ENCODE data around the gene RHBDF2.

Gene RHBDF2

GRCh38 chr17:76442341-76443338, 58.6 kb downstream of the RHBDF2 start:
- no peak for DNase-seq
- peaks cover 7% of the 10 kb centered on the region for H3K36me3 Mint-ChIP-seq (ENCODE audit: low read depth)

GRCh38 chr17:76441686-76442340, 59.4 kb downstream of the RHBDF2 start:
- peaks cover 7% of the 10 kb centered on the region for H3K36me3 Mint-ChIP-seq (ENCODE audit: low read depth)
- H3K27me3 Mint-ChIP-seq: no peaks in the 10 kb centered on the region
- H3K9me3 Mint-ChIP-seq: no peaks in the 10 kb centered on the region
- DNase-seq: no peak
- no peak overlapping the region for H3K4me3 Mint-ChIP-seq
- peaks cover 58% of the 10 kb centered on the region for H3K4me1 Mint-ChIP-seq (ENCODE audit: low read depth)
- no peak overlapping the region for H3K27ac Mint-ChIP-seq

More at GRCh38 chr17:76442341-76443338, 58.6 kb downstream of the RHBDF2 start:
- Mint-ChIP-seq H3K4me1 (ENCODE audit: low read depth) (peaks cover 66% of the 10 kb centered on the region), H3K27me3 (no peaks in the 10 kb centered on the region), H3K27ac (peak overlapping the region; percentile 81), H3K4me3 (no peak overlapping the region), H3K9me3 (no peaks in the 10 kb centered on the region)

- no peak overlapping the region for H3K4me3 Mint-ChIP-seq
- H3K9me3 Mint-ChIP-seq: no peaks in the 10 kb centered on the region
- H3K27ac Mint-ChIP-seq: no peak overlapping the region
- H3K4me1 Mint-ChIP-seq (ENCODE audit: low read depth): peaks cover 51% of the 10 kb centered on the region
- DNase-seq: no peak
- peaks cover 7% of the 10 kb centered on the region for H3K36me3 Mint-ChIP-seq (ENCODE audit: low read depth)
- no peaks in the 10 kb centered on the region for H3K27me3 Mint-ChIP-seq
Measured at GRCh38 chr17:76440751-76441362, 60.4 kb downstream of the RHBDF2 start.

GRCh38 chr17:76439314-76439928, 61.8 kb downstream of the RHBDF2 start:
- Mint-ChIP-seq H3K27me3 (no peaks in the 10 kb centered on the region), H3K27ac (no peak overlapping the region), H3K9me3 (no peaks in the 10 kb centered on the region), H3K36me3 (ENCODE audit: low read depth) (peaks cover 9% of the 10 kb centered on the region), H3K4me1 (ENCODE audit: low read depth) (peaks cover 39% of the 10 kb centered on the region), H3K4me3 (no peak overlapping the region)
- no peak for DNase-seq

- Mint-ChIP-seq H3K27me3 (no peaks in the 10 kb centered on the region), H3K9me3 (no peaks in the 10 kb centered on the region), H3K4me1 (ENCODE audit: low read depth) (peaks cover 37% of the 10 kb centered on the region), H3K36me3 (ENCODE audit: low read depth) (peaks cover 9% of the 10 kb centered on the region), H3K4me3 (no peak overlapping the region), H3K27ac (no peak overlapping the region)
- DNase-seq: no peak
Measured at GRCh38 chr17:76438906-76439305, 62.3 kb downstream of the RHBDF2 start.

GRCh38 chr17:76437467-76438402, 63.5 kb downstream of the RHBDF2 start:
- Mint-ChIP-seq H3K27ac (no peak overlapping the region), H3K27me3 (no peaks in the 10 kb centered on the region), H3K9me3 (no peaks in the 10 kb centered on the region), H3K36me3 (ENCODE audit: low read depth) (peaks cover 12% of the 10 kb centered on the region), H3K4me1 (ENCODE audit: low read depth) (peaks cover 31% of the 10 kb centered on the region), H3K4me3 (no peak overlapping the region)
- no peak for DNase-seq

GRCh38 chr17:76435751-76436150, 65.5 kb downstream of the RHBDF2 start:
- no peaks in the 10 kb centered on the region for H3K27me3 Mint-ChIP-seq
- peaks cover 18% of the 10 kb centered on the region for H3K4me1 Mint-ChIP-seq (ENCODE audit: low read depth)
- DNase-seq: no peak
- H3K36me3 Mint-ChIP-seq (ENCODE audit: low read depth): peaks cover 10% of the 10 kb centered on the region
- H3K9me3 Mint-ChIP-seq: no peaks in the 10 kb centered on the region
- H3K4me3 Mint-ChIP-seq: no peak overlapping the region
- no peak overlapping the region for H3K27ac Mint-ChIP-seq

- H3K4me3 Mint-ChIP-seq: no peak overlapping the region
Measured at GRCh38 chr17:76434870-76435269, 66.4 kb downstream of the RHBDF2 start.

GRCh38 chr17:76433693-76434092, 67.5 kb downstream of the RHBDF2 start:
- H3K36me3 Mint-ChIP-seq (ENCODE audit: low read depth): peaks cover 10% of the 10 kb centered on the region

More at GRCh38 chr17:76434870-76435269, 66.4 kb downstream of the RHBDF2 start:
- H3K4me1 Mint-ChIP-seq (ENCODE audit: low read depth): peaks cover 21% of the 10 kb centered on the region
- H3K27ac Mint-ChIP-seq: no peak overlapping the region
- H3K36me3 Mint-ChIP-seq (ENCODE audit: low read depth): peaks cover 14% of the 10 kb centered on the region
- H3K9me3 Mint-ChIP-seq: no peaks in the 10 kb centered on the region
- no peak for DNase-seq
- H3K27me3 Mint-ChIP-seq: no peaks in the 10 kb centered on the region

GRCh38 chr17:76432712-76433336, 68.4 kb downstream of the RHBDF2 start:
- DNase-seq: no peak
- peaks cover 10% of the 10 kb centered on the region for H3K36me3 Mint-ChIP-seq (ENCODE audit: low read depth)
- H3K4me1 Mint-ChIP-seq (ENCODE audit: low read depth): peaks cover 21% of the 10 kb centered on the region

More at GRCh38 chr17:76433693-76434092, 67.5 kb downstream of the RHBDF2 start:
- no peak for DNase-seq
- Mint-ChIP-seq H3K4me3 (no peak overlapping the region), H3K27me3 (no peaks in the 10 kb centered on the region), H3K27ac (no peak overlapping the region), H3K4me1 (ENCODE audit: low read depth) (peaks cover 17% of the 10 kb centered on the region), H3K9me3 (no peaks in the 10 kb centered on the region)

GRCh38 chr17:76432004-76432403, 69.2 kb downstream of the RHBDF2 start:
- H3K4me3 Mint-ChIP-seq: no peak overlapping the region
- DNase-seq: no peak
- H3K27ac Mint-ChIP-seq: no peak overlapping the region
- H3K27me3 Mint-ChIP-seq: no peaks in the 10 kb centered on the region
- peaks cover 25% of the 10 kb centered on the region for H3K4me1 Mint-ChIP-seq (ENCODE audit: low read depth)
- no peaks in the 10 kb centered on the region for H3K9me3 Mint-ChIP-seq
- peaks cover 10% of the 10 kb centered on the region for H3K36me3 Mint-ChIP-seq (ENCODE audit: low read depth)

More at GRCh38 chr17:76432712-76433336, 68.4 kb downstream of the RHBDF2 start:
- Mint-ChIP-seq H3K27me3 (no peaks in the 10 kb centered on the region), H3K27ac (no peak overlapping the region), H3K4me3 (no peak overlapping the region), H3K9me3 (no peaks in the 10 kb centered on the region)

- no peak overlapping the region for H3K27ac Mint-ChIP-seq
- H3K4me1 Mint-ChIP-seq (ENCODE audit: low read depth): peaks cover 24% of the 10 kb centered on the region
- H3K27me3 Mint-ChIP-seq: no peaks in the 10 kb centered on the region
- peaks cover 10% of the 10 kb centered on the region for H3K36me3 Mint-ChIP-seq (ENCODE audit: low read depth)
- DNase-seq: no peak
- no peak overlapping the region for H3K4me3 Mint-ChIP-seq
- no peaks in the 10 kb centered on the region for H3K9me3 Mint-ChIP-seq
Measured at GRCh38 chr17:76431509-76431908, 69.7 kb downstream of the RHBDF2 start.

GRCh38 chr17:76428511-76428910, 72.7 kb downstream of the RHBDF2 start:
- Mint-ChIP-seq H3K27me3 (no peaks in the 10 kb centered on the region), H3K36me3 (ENCODE audit: low read depth) (peaks cover 8% of the 10 kb centered on the region), H3K4me3 (no peak overlapping the region), H3K27ac (no peak overlapping the region), H3K4me1 (ENCODE audit: low read depth) (peaks cover 24% of the 10 kb centered on the region), H3K9me3 (no peaks in the 10 kb centered on the region)
- no peak for DNase-seq

Measured in activated T-cell treated with anti-CD3 and anti-CD28 coated beads, Interleukin-2, amount 50 U/mL, for 24 hours (primary cell).